ENCODE data around the gene NBEAL1. TPM values are rescaled to one million over a fixed set of nuclear protein-coding genes. Genes with fewer than 3 reads are reported as not detected.
"Not testable (repeated sequence)": the region's sequence is repeated elsewhere in the genome, so short reads cannot be mapped to it uniquely, and the experiment has no call there.

The NBEAL1 gene
- total and polyA plus RNA-seq, 2 experiments from 2014 or later: 13.3 to 21.8 TPM

GRCh38 chr2:203185864-203186263 is 171.2 kb downstream of the NBEAL1 start:
- ATAC-seq: no peak
- no peaks in the 10 kb centered on the region for H3K27me3 ChIP-seq (ENCODE audit: insufficient read depth)
- no peaks in the 10 kb centered on the region for H3K4me1 ChIP-seq (ENCODE audit: insufficient read depth)

GRCh38 chr2:203190547-203190946 is 175.9 kb downstream of the NBEAL1 start:
- H3K27ac Mint-ChIP-seq: not testable (repeated sequence)

More at GRCh38 chr2:203185864-203186263, 171.2 kb downstream of the NBEAL1 start:
- no peak for DNase-seq (ENCODE audit: low spot score)
- TF ChIP-seq POLR2AphosphoS5 (IDR thresholded peaks at IDR 0.05; ENCODE audit: low read depth) (no peak), JUNB (IDR thresholded peaks at IDR 0.05; ENCODE audit: unreplicated experiment) (no peak), ZNF114 (CRISPR knock-in tag; IDR thresholded peaks at IDR 0.05) (no peak), STAT1 (IDR thresholded peaks at IDR 0.05; ENCODE audit: unreplicated experiment) (no peak), CREB1 (CRISPR knock-in tag; IDR thresholded peaks at IDR 0.05; ENCODE audit: low read depth) (no peak), ZNF462 (CRISPR knock-in tag; IDR thresholded peaks at IDR 0.05) (no peak), ETS1 (IDR thresholded peaks at IDR 0.05) (no peak), EZH2phosphoT487 (IDR thresholded peaks at IDR 0.05; ENCODE audit: unreplicated experiment) (no peak)
- Mint-ChIP-seq H3K36me3 (ENCODE audit: low read depth) (peaks cover 6% of the 10 kb centered on the region; the same call in 1 of the 3 replicates), H3K4me3 (no peak overlapping the region), H3K9me3 (no peaks in the 10 kb centered on the region), H3K27me3 (ENCODE audit: insufficient read depth, low read depth, poor library complexity) (peaks cover 2% of the 10 kb centered on the region), H3K4me1 (no peaks in the 10 kb centered on the region), H3K27ac (no peak overlapping the region)
- Histone ChIP-seq H3F3A (replicated peaks; ENCODE audit: low read depth) (no peaks in the 10 kb centered on the region), H3K4me2 (no peak overlapping the region), H3K4me3 (no peak overlapping the region), H3K9me2 (ENCODE audit: insufficient read depth) (no peaks in the 10 kb centered on the region; the same call in 1 of the 2 replicates), H2AFZ (no peak overlapping the region), H4K20me1 (replicated peaks; ENCODE audit: insufficient read depth) (no peaks in the 10 kb centered on the region; the same call in 1 of the 2 replicates), H3K27ac (ENCODE audit: low read depth) (no peak overlapping the region), H3K79me2 (replicated peaks; ENCODE audit: insufficient read depth) (no peaks in the 10 kb centered on the region), H3K36me3 (ENCODE audit: insufficient read depth) (no peaks in the 10 kb centered on the region)

GRCh38 chr2:203191026-203191425 is 176.4 kb downstream of the NBEAL1 start:
- H3K9me2 ChIP-seq (ENCODE audit: insufficient read depth); H3K79me2 ChIP-seq (replicated peaks; ENCODE audit: insufficient read depth); H3K27ac ChIP-seq (ENCODE audit: low read depth); H3K4me3 ChIP-seq; H3K27me3 Mint-ChIP-seq (ENCODE audit: insufficient read depth, low read depth, poor library complexity); ATAC-seq; H3K9me3 Mint-ChIP-seq; H4K20me1 ChIP-seq (replicated peaks; ENCODE audit: insufficient read depth); H3K27ac Mint-ChIP-seq; H3K36me3 ChIP-seq (ENCODE audit: insufficient read depth); DNase-seq (ENCODE audit: low spot score); H3K27me3 ChIP-seq (ENCODE audit: insufficient read depth); H3K4me1 ChIP-seq (ENCODE audit: insufficient read depth); H3F3A ChIP-seq (replicated peaks; ENCODE audit: low read depth); H3K36me3 Mint-ChIP-seq (ENCODE audit: low read depth); H2AFZ ChIP-seq; H3K4me2 ChIP-seq; H3K4me3 Mint-ChIP-seq; H3K4me1 Mint-ChIP-seq: not testable (repeated sequence)

More at GRCh38 chr2:203190547-203190946, 175.9 kb downstream of the NBEAL1 start:
- not testable (repeated sequence) for H3K27me3 ChIP-seq (ENCODE audit: insufficient read depth); H3K36me3 ChIP-seq (ENCODE audit: insufficient read depth); ATAC-seq; H3K36me3 Mint-ChIP-seq (ENCODE audit: low read depth); H2AFZ ChIP-seq; H3K4me2 ChIP-seq; H3K4me3 Mint-ChIP-seq; DNase-seq (ENCODE audit: low spot score); H3K79me2 ChIP-seq (replicated peaks; ENCODE audit: insufficient read depth); H3K27me3 Mint-ChIP-seq (ENCODE audit: insufficient read depth, low read depth, poor library complexity); H4K20me1 ChIP-seq (replicated peaks; ENCODE audit: insufficient read depth); H3K4me3 ChIP-seq; H3K4me1 Mint-ChIP-seq; H3F3A ChIP-seq (replicated peaks; ENCODE audit: low read depth); H3K27ac ChIP-seq (ENCODE audit: low read depth); H3K9me2 ChIP-seq (ENCODE audit: insufficient read depth); H3K4me1 ChIP-seq (ENCODE audit: insufficient read depth); H3K9me3 Mint-ChIP-seq

All from GM23338 (cell line).